Measurements from ENCODE around the gene PDE9A. TPM values are rescaled to one million over a fixed set of nuclear protein-coding genes. Genes with fewer than 3 reads are reported as not detected.

PDE9A gene
- total and polyA plus RNA-seq, 2 experiments from 2014 or later, result 6.8 to 14.2 TPM

GRCh38 chr21:42644223-42645208 is 8.9 kb upstream of the PDE9A start:
- no peak for DNase-seq (ENCODE audit: low read depth in 1 of 2, low spot score in 1 of 2)
- H3K4me1 ChIP-seq (ENCODE audit: low read depth), result no peaks in the 10 kb centered on the region
- no peak for TF ChIP-seq CTCF (IDR thresholded peaks at IDR 0.05; ENCODE audit: low read depth, low read length)
- H3K4me3 ChIP-seq, result no peak overlapping the region
- H3K9me3 ChIP-seq (ENCODE audit: low read depth), result no peaks in the 10 kb centered on the region
- H3K36me3 ChIP-seq, result no peaks in the 10 kb centered on the region
- no peak overlapping the region for H3K27ac ChIP-seq
- H3K27me3 ChIP-seq, result no peaks in the 10 kb centered on the region

- Histone ChIP-seq H3K4me1 (ENCODE audit: low read depth) (no peaks in the 10 kb centered on the region), H3K27ac (no peak overlapping the region), H3K4me3 (no peak overlapping the region), H3K9me3 (ENCODE audit: low read depth) (no peaks in the 10 kb centered on the region), H3K27me3 (no peaks in the 10 kb centered on the region), H3K36me3 (no peaks in the 10 kb centered on the region)
- DNase-seq (ENCODE audit: low read depth in 1 of 2, low spot score in 1 of 2), result no peak
- no peak for TF ChIP-seq CTCF (IDR thresholded peaks at IDR 0.05; ENCODE audit: low read depth, low read length)
Observed at GRCh38 chr21:42645211-42646075, 8.0 kb upstream of the PDE9A start.

- no peak overlapping the region for H3K4me3 ChIP-seq
- no peak for DNase-seq (ENCODE audit: low read depth in 1 of 2, low spot score in 1 of 2)
- no peak overlapping the region for H3K27ac ChIP-seq
- H3K9me3 ChIP-seq (ENCODE audit: low read depth), result no peaks in the 10 kb centered on the region
- no peaks in the 10 kb centered on the region for H3K36me3 ChIP-seq
- H3K4me1 ChIP-seq (ENCODE audit: low read depth), result no peaks in the 10 kb centered on the region
- TF ChIP-seq CTCF (IDR thresholded peaks at IDR 0.05; ENCODE audit: low read depth, low read length), result no peak
- no peaks in the 10 kb centered on the region for H3K27me3 ChIP-seq
Observed at GRCh38 chr21:42646076-42646825, 7.2 kb upstream of the PDE9A start.

- no peak overlapping the region for H3K4me3 ChIP-seq
- no peaks in the 10 kb centered on the region for H3K4me1 ChIP-seq (ENCODE audit: low read depth)
- no peak for DNase-seq (ENCODE audit: low read depth in 1 of 2, low spot score in 1 of 2)
- H3K9me3 ChIP-seq (ENCODE audit: low read depth), result no peaks in the 10 kb centered on the region
- no peaks in the 10 kb centered on the region for H3K27me3 ChIP-seq
- no peaks in the 10 kb centered on the region for H3K36me3 ChIP-seq
- no peak for TF ChIP-seq CTCF (IDR thresholded peaks at IDR 0.05; ENCODE audit: low read depth, low read length)
- no peak overlapping the region for H3K27ac ChIP-seq
Observed at GRCh38 chr21:42646836-42647235, 6.6 kb upstream of the PDE9A start.

- no peaks in the 10 kb centered on the region for H3K27me3 ChIP-seq
- no peak for DNase-seq (ENCODE audit: low read depth in 1 of 2, low spot score in 1 of 2)
- TF ChIP-seq CTCF (IDR thresholded peaks at IDR 0.05; ENCODE audit: low read depth, low read length), result no peak
- no peak overlapping the region for H3K27ac ChIP-seq
- H3K36me3 ChIP-seq, result no peaks in the 10 kb centered on the region
- H3K4me1 ChIP-seq (ENCODE audit: low read depth), result peaks cover 5% of the 10 kb centered on the region
- H3K9me3 ChIP-seq (ENCODE audit: low read depth), result no peaks in the 10 kb centered on the region
- no peak overlapping the region for H3K4me3 ChIP-seq
Observed at GRCh38 chr21:42648606-42649005, 4.8 kb upstream of the PDE9A start.
